Mucosa of descending colon (tissue), 3 donors: ENCODE results near the gene PUM1. TPM values are rescaled to one million over a fixed set of nuclear protein-coding genes. Genes with fewer than 3 reads are reported as not detected.
"Not testable (repeated sequence)": the region's sequence is repeated elsewhere in the genome, so short reads cannot be mapped to it uniquely, and the experiment has no call there.

Experiments used
- ATAC-seq: fragments of 200-7000 bp; cut with Tn5 transposase; one replicate; pipeline ENCODE4 v1.9.1; 2020; ENCODE audit warnings: mild to moderate bottlenecking, moderate library complexity
- DNase-seq, 3 donors: peaks; one replicate each; pipeline ENCODE4 v3.0.0-alpha.2; 2020
- H3K36me3 ChIP-seq: fragments of 200-600 bp; one replicate; pipeline ENCODE4 v1.8.0; 2021; ENCODE audit warnings: low read depth, mild to moderate bottlenecking
- H3K4me1 ChIP-seq: fragments of 200-600 bp; one replicate; pipeline ENCODE4 v1.8.0; 2021; ENCODE audit warnings: low read depth, mild to moderate bottlenecking
- H3K4me3 ChIP-seq: fragments of 200-600 bp; one replicate; pipeline ENCODE4 v1.8.0; 2021; ENCODE audit warnings: mild to moderate bottlenecking
- H3K9me3 ChIP-seq: fragments of 200-600 bp; one replicate; pipeline ENCODE4 v1.8.0; 2021; ENCODE audit warnings: mild to moderate bottlenecking
- CTCF ChIP-seq: fragments of 200-600 bp; IDR thresholded peaks from one replicate; pipeline ENCODE4 v1.8.0; 2022; ENCODE audit warnings: antibody characterized with exemption, mild to moderate bottlenecking
- intact Hi-C, 2 donors: fragments of 100-400 bp; cut with DNase I in 1 of 2; cut with micrococcal nuclease in 1 of 2; formaldehyde crosslinking; loops; one replicate each; pipeline versions ENCODE4 v1.11.0 to v1.11.1; 2022; cut with DNase I, micrococcal nuclease
- total RNA-seq, 3 donors: library from RNA; stranded (reverse); fragmentation: NEBNext Ultra II Directional in 2 of 3; extraction: Animal tissue kit (Norgen Biotek cat#: 25700) in 2 of 3; gene quantifications; one replicate each; pipeline versions ENCODE4 v1.2.1 to v1.2.4, GENCODE V29; 2021 to 2023
- donor health status: DM: no; HTN: no; CAD: no; lungs with moderate emphysema.
- donor health status: DM: no; HTN: no; CAD: no.
- donor health status: DM: no; HTN: yes; CAD: no.

The PUM1 gene
- total RNA-seq, 3 donors from 2014 or later, result 116 to 135 (median 127) TPM

GRCh38 chr1:30942326-30942963, 123.1 kb downstream of the PUM1 start:
- Histone ChIP-seq H3K36me3 (no peaks in the 10 kb centered on the region), H3K4me1 (no peaks in the 10 kb centered on the region), H3K9me3 (no peaks in the 10 kb centered on the region), H3K4me3 (no peak overlapping the region)
- DNase-seq, result no peak
- no peak for ATAC-seq
- intact Hi-C loops, result no loop called here
- TF ChIP-seq CTCF, result no peak

DNA sequence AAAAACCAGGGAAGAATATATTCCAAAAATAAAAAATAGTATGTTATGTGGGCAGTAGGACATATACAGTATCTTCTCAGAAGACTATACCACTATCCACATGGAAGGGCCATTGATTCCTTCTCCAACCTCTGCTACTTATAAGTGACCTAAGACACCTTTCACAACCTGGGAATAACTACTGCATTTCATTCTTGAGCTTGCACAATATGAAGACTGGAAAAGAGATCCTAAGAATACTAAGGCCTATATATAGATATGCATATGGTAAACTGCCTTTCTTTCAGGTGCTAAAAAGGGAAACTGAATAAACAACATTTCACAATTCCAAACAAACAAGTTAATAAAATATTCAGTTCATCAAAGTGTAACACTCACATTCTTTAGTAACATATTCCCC, 125.0 kb downstream of the PUM1 start:
- TF ChIP-seq CTCF, result no peak
- ATAC-seq, result no peak
- intact Hi-C loops, result no loop called here
- Histone ChIP-seq H3K36me3 (no peaks in the 10 kb centered on the region), H3K4me1 (no peaks in the 10 kb centered on the region), H3K9me3 (no peaks in the 10 kb centered on the region), H3K4me3 (no peak overlapping the region)
- DNase-seq, result no peak

DNA sequence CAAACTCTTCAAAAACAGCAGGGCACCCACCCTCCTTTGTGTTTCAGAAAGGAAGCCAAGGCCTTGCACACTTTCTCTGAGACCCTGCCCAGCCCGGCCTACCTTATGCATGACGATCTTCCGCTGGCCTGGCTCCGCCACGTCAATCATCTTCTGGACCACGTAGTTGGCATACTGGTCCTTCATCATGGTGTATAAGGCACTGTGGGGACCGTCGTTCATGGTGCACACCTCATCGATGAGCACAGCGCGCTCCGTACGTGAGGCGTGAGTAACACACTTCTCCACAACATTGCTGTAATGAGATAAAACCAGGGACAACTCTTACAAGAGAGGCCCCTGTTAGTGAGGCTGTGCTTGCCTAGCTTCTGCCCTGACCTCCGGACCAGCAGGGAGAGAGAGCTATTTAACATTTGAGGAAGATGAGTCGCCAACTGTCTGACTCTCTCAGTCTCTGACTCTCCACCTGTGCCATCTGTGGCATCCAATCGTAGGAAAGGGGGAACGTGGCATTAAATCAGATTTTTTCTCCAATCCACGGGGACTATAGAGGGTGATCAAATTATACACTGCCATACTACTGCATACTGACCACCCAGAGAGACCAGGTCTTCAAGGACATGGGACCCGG, 128.9 kb downstream of the PUM1 start:
- no peak for TF ChIP-seq CTCF

GRCh38 chr1:30935758-30936157, 129.8 kb downstream of the PUM1 start:
- DNase-seq, H3K36me3 ChIP-seq, H3K9me3 ChIP-seq, H3K4me3 ChIP-seq, ATAC-seq, H3K4me1 ChIP-seq, intact Hi-C loops: not testable (repeated sequence)

More for the DNA sequence above, 128.9 kb downstream of the PUM1 start:
- no peak for DNase-seq
- ATAC-seq, result no peak
- Histone ChIP-seq H3K9me3 (no peaks in the 10 kb centered on the region), H3K36me3 (no peaks in the 10 kb centered on the region), H3K4me1 (no peaks in the 10 kb centered on the region), H3K4me3 (no peak overlapping the region)
- intact Hi-C loops, result no loop called here

- Histone ChIP-seq H3K4me1 (no peaks in the 10 kb centered on the region), H3K9me3 (no peaks in the 10 kb centered on the region), H3K36me3 (no peaks in the 10 kb centered on the region), H3K4me3 (no peak overlapping the region)
- no peak for ATAC-seq
- intact Hi-C loops, result no loop called here
- no peak for TF ChIP-seq CTCF
- no peak for DNase-seq
Measured at GRCh38 chr1:30934613-30935012, 130.9 kb downstream of the PUM1 start.

DNA sequence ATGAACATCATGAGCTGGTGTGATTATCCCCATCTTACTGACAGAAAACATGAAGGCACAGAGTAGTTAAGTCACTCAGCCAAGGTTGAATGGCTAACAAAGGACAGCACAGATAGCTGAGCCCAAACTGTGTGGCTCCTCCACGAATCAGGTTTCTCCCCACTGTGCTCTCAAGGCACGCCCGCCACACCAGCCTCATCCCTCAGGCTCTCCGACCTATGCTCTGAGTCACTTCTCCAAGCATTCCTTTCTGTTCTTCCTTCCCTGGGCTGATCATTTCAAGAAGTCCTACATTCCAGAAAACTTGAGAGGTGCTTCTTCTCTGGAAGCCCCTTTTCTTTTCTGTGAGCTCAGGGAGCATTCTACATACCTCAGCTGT, 131.7 kb downstream of the PUM1 start:
- Histone ChIP-seq H3K4me1 (no peaks in the 10 kb centered on the region), H3K9me3 (no peaks in the 10 kb centered on the region), H3K4me3 (no peak overlapping the region), H3K36me3 (no peaks in the 10 kb centered on the region)
- DNase-seq (no peak), ATAC-seq (no peak)
- no peak for TF ChIP-seq CTCF
- intact Hi-C loops, result no loop called here
